ENCODE measurements around the gene LCN1.
A peak's percentile ranks its signal among the peaks of the same experiment; 100 is the strongest.

LCN1 gene

DNA sequence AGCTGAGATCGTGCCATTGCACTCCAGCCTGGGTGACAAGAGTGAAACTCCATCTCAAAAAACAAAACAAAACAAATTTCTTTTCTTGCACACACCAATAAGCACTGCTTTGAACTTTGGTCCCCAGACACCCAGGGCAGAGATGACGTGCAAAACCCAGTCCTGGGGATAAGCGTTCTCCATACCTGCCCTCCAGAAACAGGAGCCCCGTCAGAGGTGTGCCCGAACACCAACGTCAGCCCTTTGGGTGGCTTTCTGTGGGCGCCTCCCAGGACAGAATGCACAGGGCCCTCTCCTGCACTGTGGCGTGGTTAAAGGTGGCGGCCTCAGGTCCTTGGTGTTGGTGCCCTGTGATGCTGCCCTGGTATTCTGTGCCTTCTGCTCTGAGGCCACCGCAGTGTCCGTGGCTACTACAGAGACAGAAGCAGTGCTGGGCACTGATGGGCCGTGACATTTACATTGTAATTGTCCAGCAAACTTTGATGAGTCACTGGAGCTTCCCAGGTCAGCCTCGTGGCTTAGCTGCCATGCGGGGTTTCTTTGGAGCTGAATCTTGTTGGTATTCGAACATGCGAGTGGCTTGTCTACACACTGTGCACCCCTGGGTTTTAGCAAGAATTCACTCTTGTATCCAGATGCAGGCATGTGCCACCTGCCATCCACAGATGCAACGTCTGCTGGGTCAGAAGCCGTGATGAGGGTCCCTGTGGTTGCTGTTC, 31.9 kb upstream of the LCN1 start:
- DNase-seq, result no peak

- no peak for DNase-seq
Observed at GRCh38 chr9:135490166-135490870, 30.9 kb upstream of the LCN1 start.

DNA sequence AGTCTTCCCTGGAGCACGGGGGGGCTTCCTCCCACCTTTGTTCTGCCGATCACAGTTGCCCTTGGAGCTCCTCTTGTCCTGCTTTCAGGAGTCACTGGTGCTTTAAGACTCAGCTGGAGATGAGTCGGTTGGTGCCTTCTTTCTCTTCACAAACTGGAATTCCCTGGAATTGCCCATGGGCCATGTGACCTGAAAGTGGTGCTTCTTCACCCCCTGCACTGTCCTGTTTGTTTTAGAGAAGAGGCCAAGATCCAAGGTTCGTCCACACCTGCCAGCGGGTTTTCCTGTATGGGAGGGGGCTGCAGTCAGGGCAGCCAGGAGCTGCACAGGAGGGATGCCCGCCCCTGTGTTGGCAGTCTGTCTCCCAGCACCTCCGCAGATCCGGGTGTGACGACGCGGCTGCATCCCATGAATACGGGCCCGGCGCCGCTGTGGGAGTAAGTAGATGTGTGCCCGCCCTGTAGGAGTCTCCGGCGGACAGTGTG, 30.2 kb upstream of the LCN1 start:
- DNase-seq, result no peak

GRCh38 chr9:135491764-135492163, 29.5 kb upstream of the LCN1 start:
- DNase-seq, result no peak

DNA sequence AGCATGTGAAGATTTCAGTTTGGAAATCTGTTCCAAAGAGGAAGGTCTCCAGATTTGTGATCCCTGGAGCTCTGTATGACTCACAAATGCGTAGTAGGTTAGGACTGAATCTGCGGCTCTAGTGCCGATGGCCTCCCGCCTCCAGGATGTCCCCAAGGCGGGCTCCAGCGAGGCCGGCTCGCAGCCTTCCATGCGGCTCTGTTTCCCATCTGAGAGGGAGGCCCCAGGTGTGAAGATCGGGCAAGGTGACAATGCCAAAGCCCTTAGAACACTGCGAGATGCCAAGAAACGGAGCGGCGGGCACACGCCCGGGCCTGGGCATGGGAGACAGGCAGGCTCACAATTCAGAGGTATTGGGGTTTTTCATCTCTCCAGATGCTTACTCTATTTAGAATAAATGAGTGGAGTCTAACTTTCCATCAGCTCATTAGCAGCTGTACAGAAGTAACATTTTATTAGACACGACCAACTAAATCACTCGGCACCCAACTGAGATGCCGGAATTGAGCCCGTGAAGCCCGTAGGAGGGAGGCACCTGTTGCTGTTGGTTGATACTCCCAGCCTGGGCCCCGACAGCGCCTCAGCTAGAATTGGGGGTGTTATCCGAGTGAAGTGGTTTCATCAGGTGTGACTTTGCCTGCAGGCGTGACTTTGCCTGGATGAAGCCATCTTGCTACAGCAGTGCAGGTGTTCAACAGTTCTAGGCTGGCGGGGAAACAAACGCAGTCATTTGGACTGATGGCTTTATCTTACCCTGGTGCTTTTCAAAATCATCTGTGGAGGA, 28.2 kb upstream of the LCN1 start:
- DNase-seq, result no peak

- DNase-seq, result no peak
Observed at GRCh38 chr9:135494791-135495559, 26.3 kb upstream of the LCN1 start.

DNA sequence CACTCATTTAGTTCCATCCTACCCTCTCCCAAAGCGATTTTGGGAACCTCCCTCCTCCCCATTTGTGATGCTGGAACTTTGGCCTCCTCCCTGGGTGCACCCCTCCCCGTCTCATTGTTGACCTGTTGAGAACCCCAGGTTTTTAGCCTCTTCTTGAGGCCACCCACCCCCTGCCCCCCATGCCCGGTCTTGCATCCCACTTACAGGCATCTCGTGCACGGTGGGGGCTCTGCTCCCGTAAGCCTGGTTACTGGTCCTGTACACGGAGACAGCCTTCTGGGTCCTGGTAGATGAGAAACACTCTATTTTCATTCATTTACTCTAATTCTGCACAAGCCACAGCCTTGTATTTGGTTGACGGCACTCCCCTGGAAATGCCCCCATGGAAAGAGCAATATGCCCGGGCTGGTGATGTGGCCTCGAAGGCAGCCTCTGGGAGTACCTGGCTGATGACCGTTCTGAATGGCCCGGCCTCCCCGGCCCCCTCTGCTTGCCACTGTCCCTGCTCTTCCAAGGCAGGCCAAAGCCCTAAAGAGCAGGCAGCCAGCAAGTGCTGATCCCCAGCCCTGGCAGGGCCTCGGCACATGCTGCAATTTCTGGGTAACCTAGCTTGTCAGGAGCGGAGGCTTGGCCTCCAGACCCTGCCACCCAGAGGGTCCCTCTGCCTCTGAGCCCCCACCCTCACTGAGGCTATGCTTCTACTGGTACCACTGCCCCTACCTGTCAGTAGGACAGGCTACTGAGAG, 22.7 kb upstream of the LCN1 start:
- no peak for DNase-seq

DNA sequence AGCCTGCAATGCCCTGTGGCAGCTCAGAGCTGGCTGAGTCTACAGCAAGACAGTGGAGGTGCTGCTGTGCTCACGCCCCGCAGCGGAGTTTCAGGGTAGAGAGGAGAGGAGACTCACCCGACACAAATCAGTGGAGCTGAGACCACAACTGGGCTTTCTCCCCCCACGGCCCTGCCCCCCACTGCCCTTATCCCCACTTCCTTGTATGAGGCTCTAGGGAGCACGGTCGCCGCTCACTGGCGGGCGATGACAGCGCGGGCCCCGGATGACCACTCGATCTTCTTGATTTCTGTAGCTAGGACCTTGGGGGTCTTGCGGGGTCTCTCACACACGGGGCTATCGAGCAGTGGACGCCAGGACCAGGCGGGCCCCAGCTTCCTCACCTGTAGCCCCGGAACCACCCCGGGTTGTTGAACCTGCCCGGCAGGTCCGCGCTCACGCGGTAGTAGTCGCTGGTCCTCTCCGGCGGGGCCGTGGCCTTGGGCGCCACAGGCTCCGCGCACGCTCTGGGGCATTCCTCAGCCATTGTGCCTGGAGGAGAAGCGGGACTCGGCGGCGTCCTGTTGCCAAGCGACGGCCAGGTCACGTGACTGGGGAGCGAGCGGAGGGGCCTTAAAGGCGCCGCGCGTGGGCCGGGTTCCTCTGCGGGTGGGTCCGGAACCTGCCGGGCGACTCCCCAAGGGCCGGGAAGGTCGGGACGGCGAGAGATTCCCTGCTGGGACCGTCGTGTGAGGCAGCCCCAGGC, 21.7 kb upstream of the LCN1 start:
- DNase-seq, result peak; percentile 82

GRCh38 chr9:135500071-135500524, 21.1 kb upstream of the LCN1 start:
- no peak for DNase-seq

DNA sequence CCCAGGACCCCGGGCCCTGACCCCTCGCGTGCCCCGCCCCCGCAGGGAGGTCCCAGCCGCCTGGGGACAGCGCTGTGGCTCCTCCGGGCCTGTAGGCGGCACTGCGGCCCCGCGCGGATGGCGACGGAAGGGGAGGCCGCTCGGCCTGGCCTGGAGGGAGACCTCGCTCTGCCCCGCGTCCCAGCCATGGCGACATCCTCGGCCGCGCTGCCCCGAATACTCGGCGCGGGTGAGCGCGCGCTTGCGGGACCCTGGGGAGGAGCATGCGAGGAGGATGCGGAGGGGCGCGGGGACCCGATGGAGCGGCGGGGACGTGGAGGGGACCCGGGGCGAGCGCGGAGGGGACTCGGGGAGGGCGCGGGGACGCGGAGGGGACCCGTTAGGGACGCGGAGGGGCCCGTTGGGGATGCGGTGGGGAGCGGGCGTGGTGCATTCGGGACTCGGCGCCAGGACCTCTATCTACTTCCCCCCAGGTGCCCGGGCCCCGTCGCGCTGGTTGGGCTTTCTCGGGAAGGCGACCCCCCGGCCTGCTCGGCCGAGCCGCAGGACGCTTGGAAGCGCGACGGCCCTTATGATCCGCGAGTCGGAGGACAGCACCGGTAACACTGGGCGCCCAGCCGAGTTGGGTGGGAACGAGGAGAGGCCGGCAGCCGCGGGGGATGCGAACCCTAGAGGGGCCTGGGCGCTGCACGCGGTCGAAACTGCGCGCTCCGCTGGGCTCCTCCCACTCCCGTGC, 20.5 kb upstream of the LCN1 start, which contains the start of gene MRPS2:
TSS of gene MRPS2 (plus strand) at position 158 of the 736 bp plus-strand sequence. CDS start at position 187, 29 bp downstream.
- DNase-seq, result peak; percentile 84

DNA sequence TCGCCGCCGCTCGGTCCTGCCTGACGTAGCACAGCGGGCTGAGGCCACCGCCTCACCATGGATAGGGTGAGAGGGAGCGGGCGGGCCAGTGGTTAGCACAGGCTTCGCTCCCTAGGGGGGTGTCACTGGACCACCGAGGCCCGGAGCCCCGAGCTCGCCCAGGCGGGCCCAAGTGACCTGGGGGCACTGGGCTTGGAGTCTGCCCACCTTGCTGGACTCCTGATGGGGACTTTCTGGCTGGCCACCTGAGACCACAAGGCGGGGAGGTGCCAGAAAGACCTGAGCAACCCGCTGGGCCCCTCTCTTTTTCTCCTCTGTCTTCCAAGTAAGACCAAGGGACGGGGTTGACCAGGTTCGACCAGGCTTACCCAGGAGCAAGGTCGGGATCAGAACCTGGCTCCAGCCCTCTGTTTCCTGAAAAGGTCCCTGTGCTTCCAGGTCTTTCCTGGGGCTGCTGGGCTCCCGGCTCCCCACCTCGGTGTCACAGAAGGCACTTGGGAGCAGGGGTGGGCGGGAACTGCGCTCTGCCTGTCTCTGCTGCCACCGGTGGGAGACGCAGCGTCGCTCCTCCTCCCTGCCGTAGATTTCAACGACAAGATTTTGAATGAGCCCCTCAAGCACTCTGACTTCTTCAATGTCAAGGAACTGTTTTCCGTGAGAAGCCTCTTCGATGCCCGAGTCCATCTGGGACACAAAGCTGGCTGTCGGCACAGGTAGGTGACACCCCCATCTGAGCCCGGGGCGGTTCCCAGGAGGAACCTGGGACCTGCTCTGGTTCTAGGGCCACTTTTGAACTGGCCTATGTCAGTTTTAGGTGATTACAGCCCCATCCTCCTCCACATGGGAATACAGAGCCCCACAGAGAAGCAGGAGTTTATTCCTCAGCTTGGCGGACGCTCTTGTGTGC, 19.7 kb upstream of the LCN1 start:
- no peak for DNase-seq

DNA sequence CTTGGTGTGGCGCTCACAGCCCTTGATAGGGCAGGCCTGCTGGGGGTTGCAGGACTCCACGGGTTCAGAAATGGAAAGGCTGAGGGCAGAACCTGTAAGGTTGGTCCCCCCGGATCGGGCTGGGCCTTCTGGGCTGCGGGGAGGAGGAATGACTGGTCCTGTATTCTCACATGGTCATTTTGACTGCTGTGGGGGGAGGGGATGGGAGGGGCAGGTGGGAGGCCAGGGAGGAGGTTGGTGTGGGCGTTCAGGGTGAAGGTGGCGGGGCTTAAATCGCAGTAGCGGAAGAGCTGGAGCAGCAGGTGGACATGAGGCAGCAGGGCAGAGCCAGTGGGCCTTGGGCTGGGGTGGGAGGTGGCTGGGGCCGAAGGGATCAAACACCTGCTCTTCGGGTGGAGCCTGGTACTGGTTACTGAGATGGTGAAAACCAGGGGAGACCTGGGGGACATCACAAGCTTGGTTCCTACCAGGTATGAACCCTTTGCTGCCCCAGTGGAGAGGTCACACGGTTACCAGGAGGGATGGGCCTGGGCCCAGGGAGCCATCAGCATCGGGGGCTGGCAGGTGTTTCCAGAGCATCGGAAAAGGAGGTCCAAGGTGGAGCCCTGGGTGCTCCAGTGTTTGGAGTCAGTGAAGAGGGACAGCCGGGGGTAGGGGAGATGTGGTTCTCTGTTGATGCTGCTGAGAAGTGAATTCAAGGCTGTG, 18.9 kb upstream of the LCN1 start:
- no peak for DNase-seq

DNA sequence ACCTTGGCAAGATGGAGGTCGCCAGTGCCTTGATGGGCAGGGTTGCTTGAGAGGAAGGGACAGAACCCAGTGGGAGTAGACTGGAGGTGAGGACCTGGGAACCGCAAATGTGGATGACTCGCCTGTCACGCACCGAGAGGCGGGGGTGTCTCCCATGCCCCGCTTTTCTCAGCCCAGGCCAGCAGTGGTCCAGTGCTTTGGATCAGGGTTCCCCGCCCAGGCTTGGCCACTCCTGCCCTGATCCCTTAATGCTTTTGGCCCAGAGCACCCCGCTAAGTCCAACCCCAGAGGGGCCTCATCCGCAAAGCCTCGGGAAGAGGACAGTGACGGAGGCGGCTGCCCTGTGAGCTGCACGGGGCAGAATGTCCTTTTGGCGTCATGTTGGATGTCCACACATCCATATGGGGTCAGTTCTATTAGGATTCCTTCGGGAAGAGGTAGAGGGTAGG, 18.3 kb upstream of the LCN1 start:
- no peak for DNase-seq

DNA sequence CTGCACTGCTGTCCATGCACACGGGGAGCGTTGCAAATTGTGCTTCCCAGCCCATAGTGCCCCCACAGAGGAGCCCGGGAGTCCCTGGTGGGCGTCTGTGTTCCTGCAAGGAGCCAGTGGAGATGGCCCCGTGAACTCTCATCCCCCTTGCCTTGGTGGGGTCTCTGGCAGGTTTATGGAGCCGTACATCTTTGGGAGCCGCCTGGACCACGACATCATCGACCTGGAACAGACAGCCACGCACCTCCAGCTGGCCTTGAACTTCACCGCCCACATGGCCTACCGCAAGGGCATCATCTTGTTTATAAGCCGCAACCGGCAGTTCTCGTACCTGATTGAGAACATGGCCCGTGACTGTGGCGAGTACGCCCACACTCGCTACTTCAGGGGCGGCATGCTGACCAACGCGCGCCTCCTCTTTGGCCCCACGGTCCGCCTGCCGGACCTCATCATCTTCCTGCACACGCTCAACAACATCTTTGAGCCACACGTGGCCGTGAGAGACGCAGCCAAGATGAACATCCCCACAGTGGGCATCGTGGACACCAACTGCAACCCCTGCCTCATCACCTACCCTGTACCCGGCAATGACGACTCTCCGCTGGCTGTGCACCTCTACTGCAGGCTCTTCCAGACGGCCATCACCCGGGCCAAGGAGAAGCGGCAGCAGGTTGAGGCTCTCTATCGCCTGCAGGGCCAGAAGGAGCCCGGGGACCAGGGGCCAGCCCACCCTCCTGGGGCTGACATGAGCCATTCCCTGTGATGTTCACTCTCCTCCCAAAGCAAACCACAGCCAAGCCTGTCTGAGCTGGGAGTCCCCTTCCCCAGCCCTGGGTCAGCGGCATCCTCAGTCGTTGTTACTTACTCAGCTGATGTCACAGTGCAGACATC, 17.6 kb upstream of the LCN1 start:
- no peak for DNase-seq

DNA sequence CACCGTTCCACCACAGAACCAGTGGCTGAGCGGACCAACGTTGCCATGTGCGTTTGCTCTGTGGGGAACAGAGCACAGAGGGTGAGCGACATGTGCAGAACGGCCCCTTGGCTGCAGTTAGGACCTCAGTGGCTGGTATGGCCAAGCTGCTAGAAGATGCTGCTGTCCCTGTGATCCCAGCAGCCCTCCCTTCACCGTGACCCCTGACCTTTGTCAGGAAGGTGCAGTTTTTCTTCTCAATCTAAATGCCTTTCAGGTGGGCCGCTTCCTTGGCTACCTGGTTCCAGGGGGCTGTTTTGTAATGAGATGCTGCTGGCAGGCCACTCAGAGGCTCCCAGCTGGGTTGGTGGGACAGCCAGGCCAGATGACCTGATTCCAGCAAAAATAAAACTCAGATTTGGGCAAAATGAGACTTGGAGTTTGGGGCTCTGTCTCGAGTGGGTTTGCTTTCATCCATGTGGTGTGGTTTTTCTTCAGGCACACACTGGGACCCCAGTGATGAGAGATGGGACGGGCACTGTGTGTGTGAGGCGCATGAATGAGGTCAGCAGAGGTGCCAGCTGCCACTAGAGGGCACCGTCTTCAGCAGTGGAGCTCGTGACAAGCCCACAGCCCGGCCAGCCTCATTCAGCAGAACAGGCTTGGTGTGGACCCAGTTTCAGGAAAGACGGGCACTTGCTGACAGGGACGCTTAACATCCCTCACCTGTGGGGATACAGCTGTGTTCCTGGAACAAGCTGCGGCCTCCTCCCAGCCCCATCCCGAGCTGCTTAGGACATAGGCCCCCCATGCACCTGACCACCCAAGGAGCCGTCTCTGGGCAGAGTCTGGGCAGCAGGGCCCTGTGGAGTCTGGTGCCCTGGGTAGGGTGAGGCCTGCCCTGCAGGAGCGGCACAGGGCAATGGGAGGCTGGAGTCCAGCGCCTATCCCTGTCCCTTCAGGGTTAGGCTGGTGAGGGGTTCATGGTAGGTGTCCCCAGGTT, 16.7 kb upstream of the LCN1 start:
- DNase-seq, result peak; percentile 36
